HCT116 (cell line): ENCODE measurements around the gene SYTL3. TPM values are rescaled to one million over a fixed set of nuclear protein-coding genes. Genes with fewer than 3 reads are reported as not detected.

Experiments
- ATAC-seq: fragments of 200-7000 bp; cut with Tn5 transposase; 2 replicates; pipeline ENCODE4 v1.9.1; 2020; ENCODE audit warnings: mild to moderate bottlenecking, moderate library complexity
- BruUV-seq: library from RNA; stranded (reverse); fragments of 400-500 nt; replicated peaks from 2 replicates; lab custom pipeline; 2021; lab: Mats Ljungman, UMichigan
- CTCF ChIA-PET: fragments of 300-600 bp; sonication (Branson Sonifier 250); formaldehyde crosslinking; loops from one replicate; lab custom pipeline; 2021; ENCODE audit warnings: antibody characterized with exemption; lab: Charles Lee
- POLR2A ChIA-PET: fragments of 300-600, 350-600 bp; sonication (Branson Sonifier 250); formaldehyde crosslinking; loops from one replicate; lab custom pipeline; 2021; ENCODE audit warnings: antibody characterized with exemption; lab: Charles Lee
- RAD21 ChIA-PET, 2 experiments: fragments of 300-600 bp; sonication (Branson Sonifier 250); formaldehyde crosslinking; loops; one replicate each; lab custom pipeline; 2023; ENCODE audit warnings: low total read pairs in 2 of 2; ENCODE audit not compliant: uncharacterized antibody in 2 of 2, unreplicated experiment in 2 of 2, low non-redundant PET in 1 of 2; lab: Charles Lee
- DNase-seq: peaks from one replicate; pipeline ENCODE4 v3.0.0-alpha.2; 2010; ENCODE audit warnings: low read depth, low spot score
- H2AFZ ChIP-seq: fragments of 200-600 bp; shearing (Covaris generic), sonication (generic); 2 replicates; pipeline ENCODE4 v1.6.1; 2017; ENCODE audit warnings: low read depth, mixed run types, mixed read lengths, antibody characterized with exemption, low read length; ENCODE audit not compliant: poor library complexity, severe bottlenecking
- H3K27ac ChIP-seq: 2 replicates; pipeline ENCODE4 v1.5.1; 2012; ENCODE audit warnings: low read depth, low read length
- H3K27me3 ChIP-seq: fragments of 200-600 bp; sonication (generic); 2 replicates; pipeline ENCODE4 v1.6.1; 2016; ENCODE audit warnings: mixed run types, low read length, mixed read lengths; ENCODE audit not compliant: insufficient read depth
- H3K36me3 ChIP-seq, 2 experiments: fragments of 200-500 bp in 1 of 2; fragments of 200-600 bp in 1 of 2; sonication (Bioruptor generic) in 1 of 2; sonication (generic) in 1 of 2; 2 replicates each; pipeline versions ENCODE4 v1.5.1 to v1.6.1; 2014 to 2016; ENCODE audit warnings: low read length in 2 of 2, inconsistent platforms in 1 of 2, mixed read lengths in 1 of 2, mixed run types in 1 of 2; ENCODE audit not compliant: insufficient read depth in 2 of 2, control insufficient read depth in 1 of 2
- H3K4me1 ChIP-seq, 2 experiments: fragments of 200-600 bp in 1 of 2; sonication (generic) in 1 of 2; 2 replicates each; pipeline versions ENCODE4 v1.5.1 to v1.6.1; 2012 to 2017; ENCODE audit warnings: low read length in 2 of 2, inconsistent platforms in 1 of 2, mild to moderate bottlenecking in 1 of 2, mixed read lengths in 1 of 2, mixed run types in 1 of 2, moderate library complexity in 1 of 2; ENCODE audit not compliant: insufficient read depth in 2 of 2, control insufficient read depth in 1 of 2
- H3K4me2 ChIP-seq: fragments of 200-600 bp; sonication (generic); 2 replicates; pipeline ENCODE4 v1.6.1; 2017; ENCODE audit warnings: mixed run types, low read length, mixed read lengths
- H3K4me3 ChIP-seq, 2 experiments: fragments of 200-600 bp in 1 of 2; sonication (generic) in 1 of 2; replicated peaks in 1 of 2; 2 replicates each; pipeline ENCODE4 v1.5.1; 2011 to 2016; ENCODE audit warnings: low read length in 2 of 2, control low read depth in 1 of 2, low read depth in 1 of 2, mild to moderate bottlenecking in 1 of 2, mixed read lengths in 1 of 2, mixed run types in 1 of 2
- H3K79me2 ChIP-seq: fragments of 200-600 bp; sonication (generic); 2 replicates; pipeline ENCODE4 v1.6.1; 2017; ENCODE audit warnings: mild to moderate bottlenecking, mixed run types, low read length, moderate library complexity, mixed read lengths; ENCODE audit not compliant: insufficient read depth
- H3K9ac ChIP-seq: fragments of 200-600 bp; sonication (generic); 2 replicates; pipeline ENCODE4 v1.6.1; 2016; ENCODE audit warnings: low read length, mixed read lengths
- H3K9me2 ChIP-seq: fragments of 200-600 bp; sonication (generic), shearing (Covaris generic); 2 replicates; pipeline ENCODE4 v1.6.1; 2017; ENCODE audit warnings: mixed run types, mild to moderate bottlenecking, moderate library complexity; ENCODE audit not compliant: insufficient read depth
- H3K9me3 ChIP-seq, 2 experiments: fragments of 200-500 bp in 1 of 2; fragments of 200-600 bp in 1 of 2; sonication (Bioruptor generic) in 1 of 2; sonication (generic) in 1 of 2; 2 replicates each; pipeline ENCODE4 v1.6.1; 2014 to 2017; ENCODE audit warnings: low read length in 2 of 2, mixed read lengths in 2 of 2, inconsistent platforms in 1 of 2, low read depth in 1 of 2, mild to moderate bottlenecking in 1 of 2, mixed run types in 1 of 2, moderate library complexity in 1 of 2; ENCODE audit not compliant: control insufficient read depth in 1 of 2, insufficient read depth in 1 of 2
- H4K20me1 ChIP-seq: fragments of 200-600 bp; sonication (generic), shearing (Covaris generic); 2 replicates; pipeline ENCODE4 v1.6.1; 2017; ENCODE audit warnings: mixed run types, mild to moderate bottlenecking, moderate library complexity; ENCODE audit not compliant: insufficient read depth
- CBX3 ChIP-seq: IDR thresholded peaks from 2 replicates; pipeline ENCODE4 v1.6.1; 2012; ENCODE audit warnings: low read depth
- CEBPB ChIP-seq: IDR thresholded peaks from 2 replicates; pipeline ENCODE4 v1.6.1; 2012; ENCODE audit warnings: low read depth
- EGR1 ChIP-seq: IDR thresholded peaks from 2 replicates; pipeline ENCODE4 v1.6.1; 2012; ENCODE audit warnings: low read depth
- ELF1 ChIP-seq: IDR thresholded peaks from 2 replicates; pipeline ENCODE4 v1.6.1; 2012; ENCODE audit warnings: low read depth, borderline replicate concordance
- EZH2 ChIP-seq: fragments of 200-600 bp; sonication (generic); IDR thresholded peaks from 2 replicates; pipeline ENCODE4 v1.6.1; 2017; ENCODE audit warnings: antibody characterized with exemption, mixed run types
- EZH2phosphoT487 ChIP-seq: fragments of 200-600 bp; IDR thresholded peaks from 2 replicates; pipeline ENCODE4 v1.6.1; 2018; ENCODE audit warnings: antibody characterized with exemption, borderline replicate concordance
- FOSL1 ChIP-seq: IDR thresholded peaks from 2 replicates; pipeline ENCODE4 v1.6.1; 2012; ENCODE audit warnings: low read depth
- JUND ChIP-seq: IDR thresholded peaks from 2 replicates; pipeline ENCODE4 v1.6.1; 2012
- POLR2A ChIP-seq: IDR thresholded peaks from 2 replicates; pipeline ENCODE4 v1.7.0; 2011; ENCODE audit warnings: borderline replicate concordance; ENCODE audit not compliant: insufficient read depth, insufficient read length; ENCODE audit errors: extremely low read depth
- POLR2AphosphoS5 ChIP-seq: IDR thresholded peaks from 2 replicates; pipeline ENCODE4 v1.6.1; 2011; ENCODE audit warnings: mild to moderate bottlenecking, low read depth, low read length, moderate library complexity
- RAD21 ChIP-seq: IDR thresholded peaks from 2 replicates; pipeline ENCODE4 v1.6.1; 2012; ENCODE audit warnings: low read depth, mild to moderate bottlenecking
- SIN3A ChIP-seq: IDR thresholded peaks from 2 replicates; pipeline ENCODE4 v1.6.1; 2012; ENCODE audit warnings: low read depth
- SP1 ChIP-seq: IDR thresholded peaks from 2 replicates; pipeline ENCODE4 v1.6.1; 2012; ENCODE audit warnings: low read depth
- TCF7L2 ChIP-seq: IDR thresholded peaks from 2 replicates; pipeline ENCODE4 v1.7.0; 2011; ENCODE audit warnings: borderline replicate concordance, inconsistent platforms; ENCODE audit not compliant: insufficient read depth, insufficient read length; ENCODE audit errors: extremely low read depth
- YY1 ChIP-seq: IDR thresholded peaks from 2 replicates; pipeline ENCODE4 v1.6.1; 2011; ENCODE audit warnings: low read length, low read depth, moderate library complexity, mild to moderate bottlenecking; ENCODE audit not compliant: insufficient replicate concordance; ENCODE audit errors: extremely low read depth
- ZFX ChIP-seq: fragments of 450-650 bp; IDR thresholded peaks from 2 replicates; pipeline ENCODE4 v1.6.1; 2017
- intact Hi-C: fragments of 100-400 bp; cut with micrococcal nuclease; formaldehyde crosslinking; loops from 2 replicates; pipeline ENCODE4 v1.10.0; 2022
- total RNA-seq: library from RNA; stranded (reverse); gene quantifications from one replicate; pipeline ENCODE4 v1.2.1, GENCODE V29; 2021; ENCODE audit not compliant: unreplicated experiment
- TF ChIP-seq, protein P1 (sequence below): IDR thresholded peaks from 2 replicates; pipeline ENCODE4 v1.6.1; 2011; ENCODE audit warnings: mild to moderate bottlenecking, low read length, moderate library complexity; ENCODE audit not compliant: insufficient replicate concordance; ENCODE audit errors: extremely low read depth
- TF ChIP-seq, protein P2 (sequence below): IDR thresholded peaks from 2 replicates; pipeline ENCODE4 v1.6.1; 2012; ENCODE audit warnings: low read depth
- TF ChIP-seq, protein P3 (sequence below): IDR thresholded peaks from 2 replicates; pipeline ENCODE4 v1.6.1; 2012
- TF ChIP-seq, protein P4 (sequence below): IDR thresholded peaks from 2 replicates; pipeline ENCODE4 v1.6.1; 2012

The SYTL3 gene
- total RNA-seq, 1 experiment from 2014 or later, result 55.3 TPM

DNA sequence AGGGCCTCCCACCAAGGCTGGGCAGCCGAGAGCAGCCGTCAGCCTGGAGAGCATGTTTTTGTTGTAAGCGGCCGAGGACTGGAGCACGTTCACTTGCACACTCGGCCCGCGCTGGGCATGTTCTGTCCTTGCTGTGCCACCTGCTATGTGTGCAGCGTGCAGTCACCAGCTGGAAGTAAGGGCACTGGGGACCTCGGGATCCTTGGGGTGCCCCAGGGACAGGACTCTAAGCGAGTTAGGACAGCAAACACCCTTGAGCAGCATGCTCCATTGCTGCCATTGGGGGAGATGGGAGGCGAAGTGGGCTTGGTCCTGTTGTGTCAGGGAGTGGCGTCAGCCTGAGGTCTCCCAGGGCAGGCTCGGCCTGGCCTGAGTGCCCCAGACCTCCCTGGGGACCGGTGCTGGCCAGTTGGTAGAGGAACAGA is 24.0 kb upstream of the SYTL3 start:
- Histone ChIP-seq H3K4me3 (no peak overlapping the region), H3K36me3 (peaks cover 18 to 58% of the 10 kb centered on the region in 2 experiments), H3K79me2 (peaks cover 11% of the 10 kb centered on the region; the same call in 1 of the 2 replicates), H3K27ac (no peak overlapping the region), H3K27me3 (no peaks in the 10 kb centered on the region), H3K9me2 (no peaks in the 10 kb centered on the region), H3K9me3 (no peaks in the 10 kb centered on the region), H3K4me2 (no peak overlapping the region), H2AFZ (no peak overlapping the region), H3K4me1 (peaks cover 6 to 17% of the 10 kb centered on the region in 2 experiments; a peak in 3 of 4 replicates), H3K9ac (no peak overlapping the region), H4K20me1 (no peaks in the 10 kb centered on the region)
- no TSS peak for BruUV-seq
- ChIA-PET RAD21 (no interaction called here), CTCF (no interaction called here), POLR2A (no interaction called here)
- intact Hi-C loops, result no loop called here
- ATAC-seq (no peak), DNase-seq (no peak)
- no peak for TF ChIP-seq EZH2
- TF ChIP-seq, protein P1, sequence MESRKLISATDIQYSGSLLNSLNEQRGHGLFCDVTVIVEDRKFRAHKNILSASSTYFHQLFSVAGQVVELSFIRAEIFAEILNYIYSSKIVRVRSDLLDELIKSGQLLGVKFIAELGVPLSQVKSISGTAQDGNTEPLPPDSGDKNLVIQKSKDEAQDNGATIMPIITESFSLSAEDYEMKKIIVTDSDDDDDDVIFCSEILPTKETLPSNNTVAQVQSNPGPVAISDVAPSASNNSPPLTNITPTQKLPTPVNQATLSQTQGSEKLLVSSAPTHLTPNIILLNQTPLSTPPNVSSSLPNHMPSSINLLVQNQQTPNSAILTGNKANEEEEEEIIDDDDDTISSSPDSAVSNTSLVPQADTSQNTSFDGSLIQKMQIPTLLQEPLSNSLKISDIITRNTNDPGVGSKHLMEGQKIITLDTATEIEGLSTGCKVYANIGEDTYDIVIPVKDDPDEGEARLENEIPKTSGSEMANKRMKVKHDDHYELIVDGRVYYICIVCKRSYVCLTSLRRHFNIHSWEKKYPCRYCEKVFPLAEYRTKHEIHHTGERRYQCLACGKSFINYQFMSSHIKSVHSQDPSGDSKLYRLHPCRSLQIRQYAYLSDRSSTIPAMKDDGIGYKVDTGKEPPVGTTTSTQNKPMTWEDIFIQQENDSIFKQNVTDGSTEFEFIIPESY, result no peak
- no peak for TF ChIP-seq ZFX
- TF ChIP-seq EZH2phosphoT487, result no peak
- no peak for TF ChIP-seq JUND
- TF ChIP-seq CBX3, result no peak
- TF ChIP-seq SP1, result no peak
- TF ChIP-seq, protein P2, sequence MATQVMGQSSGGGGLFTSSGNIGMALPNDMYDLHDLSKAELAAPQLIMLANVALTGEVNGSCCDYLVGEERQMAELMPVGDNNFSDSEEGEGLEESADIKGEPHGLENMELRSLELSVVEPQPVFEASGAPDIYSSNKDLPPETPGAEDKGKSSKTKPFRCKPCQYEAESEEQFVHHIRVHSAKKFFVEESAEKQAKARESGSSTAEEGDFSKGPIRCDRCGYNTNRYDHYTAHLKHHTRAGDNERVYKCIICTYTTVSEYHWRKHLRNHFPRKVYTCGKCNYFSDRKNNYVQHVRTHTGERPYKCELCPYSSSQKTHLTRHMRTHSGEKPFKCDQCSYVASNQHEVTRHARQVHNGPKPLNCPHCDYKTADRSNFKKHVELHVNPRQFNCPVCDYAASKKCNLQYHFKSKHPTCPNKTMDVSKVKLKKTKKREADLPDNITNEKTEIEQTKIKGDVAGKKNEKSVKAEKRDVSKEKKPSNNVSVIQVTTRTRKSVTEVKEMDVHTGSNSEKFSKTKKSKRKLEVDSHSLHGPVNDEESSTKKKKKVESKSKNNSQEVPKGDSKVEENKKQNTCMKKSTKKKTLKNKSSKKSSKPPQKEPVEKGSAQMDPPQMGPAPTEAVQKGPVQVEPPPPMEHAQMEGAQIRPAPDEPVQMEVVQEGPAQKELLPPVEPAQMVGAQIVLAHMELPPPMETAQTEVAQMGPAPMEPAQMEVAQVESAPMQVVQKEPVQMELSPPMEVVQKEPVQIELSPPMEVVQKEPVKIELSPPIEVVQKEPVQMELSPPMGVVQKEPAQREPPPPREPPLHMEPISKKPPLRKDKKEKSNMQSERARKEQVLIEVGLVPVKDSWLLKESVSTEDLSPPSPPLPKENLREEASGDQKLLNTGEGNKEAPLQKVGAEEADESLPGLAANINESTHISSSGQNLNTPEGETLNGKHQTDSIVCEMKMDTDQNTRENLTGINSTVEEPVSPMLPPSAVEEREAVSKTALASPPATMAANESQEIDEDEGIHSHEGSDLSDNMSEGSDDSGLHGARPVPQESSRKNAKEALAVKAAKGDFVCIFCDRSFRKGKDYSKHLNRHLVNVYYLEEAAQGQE, result no peak
- no peak for TF ChIP-seq YY1
- TF ChIP-seq SIN3A, result no peak
- TF ChIP-seq, protein P3, sequence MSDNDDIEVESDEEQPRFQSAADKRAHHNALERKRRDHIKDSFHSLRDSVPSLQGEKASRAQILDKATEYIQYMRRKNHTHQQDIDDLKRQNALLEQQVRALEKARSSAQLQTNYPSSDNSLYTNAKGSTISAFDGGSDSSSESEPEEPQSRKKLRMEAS, result no peak
- no peak for TF ChIP-seq FOSL1
- TF ChIP-seq CEBPB, result no peak
- TF ChIP-seq EGR1, result no peak
- no peak for TF ChIP-seq TCF7L2
- no peak for TF ChIP-seq POLR2AphosphoS5
- TF ChIP-seq, protein P4, sequence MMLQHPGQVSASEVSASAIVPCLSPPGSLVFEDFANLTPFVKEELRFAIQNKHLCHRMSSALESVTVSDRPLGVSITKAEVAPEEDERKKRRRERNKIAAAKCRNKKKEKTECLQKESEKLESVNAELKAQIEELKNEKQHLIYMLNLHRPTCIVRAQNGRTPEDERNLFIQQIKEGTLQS, result no peak
- no peak for TF ChIP-seq ELF1
- no peak for TF ChIP-seq RAD21
- TF ChIP-seq POLR2A, result no peak
- TF ChIP-seq, all 23 proteins: peak for 0
